Esophagus muscularis mucosa (tissue), 4 donors: ENCODE data around the gene ATG9A. TPM values are rescaled to one million over a fixed set of nuclear protein-coding genes. Genes with fewer than 3 reads are reported as not detected.

Source experiments
- DNase-seq: peaks from one replicate; pipeline ENCODE4 v3.0.0-alpha.2; 2017; ENCODE audit errors: extremely low spot score
- H3K27ac ChIP-seq, 4 donors: fragments of 200-600 bp; sonication (generic); replicated peaks in 1 of 4; 1 replicate in 3 of 4; 2 replicates in 1 of 4; pipeline ENCODE4 v1.5.1; 2016 to 2019; ENCODE audit warnings: mild to moderate bottlenecking in 1 of 4
- H3K27me3 ChIP-seq, 4 donors: fragments of 200-600 bp; sonication (generic); one replicate each; pipeline versions ENCODE4 v1.5.1 to v1.6.0; 2016 to 2019
- H3K36me3 ChIP-seq, 4 donors: fragments of 200-600 bp; sonication (generic); one replicate each; pipeline ENCODE4 v1.5.1; 2016 to 2019
- H3K4me1 ChIP-seq, 4 donors: fragments of 200-600 bp; sonication (generic); one replicate each; pipeline ENCODE4 v1.5.1; 2016 to 2019
- H3K4me3 ChIP-seq, 4 donors: fragments of 200-600 bp; sonication (generic); 1 replicate in 2 of 4; 2 replicates in 2 of 4; pipeline ENCODE4 v1.5.1; 2016 to 2019; ENCODE audit warnings: mild to moderate bottlenecking in 4 of 4, moderate library complexity in 1 of 4
- H3K9me3 ChIP-seq, 4 donors: fragments of 200-600 bp; sonication (generic); 1 replicate in 3 of 4; 2 replicates in 1 of 4; pipeline ENCODE4 v1.5.1; 2016 to 2019
- CTCF ChIP-seq, 3 experiments: fragments of 200-600 bp in 2 of 3; fragments of 450-650 bp in 1 of 3; sonication (generic) in 2 of 3; IDR thresholded peaks; one replicate each; pipeline ENCODE4 v1.5.1; 2017 to 2019; ENCODE audit warnings: antibody characterized with exemption in 3 of 3, mild to moderate bottlenecking in 2 of 3, moderate library complexity in 1 of 3
- EP300 ChIP-seq: sonication (generic); formaldehyde crosslinking; IDR thresholded peaks from one replicate; pipeline ENCODE4 v1.6.1; 2017; ENCODE audit warnings: antibody characterized with exemption
- POLR2A ChIP-seq: fragments of 450-650 bp; IDR thresholded peaks from one replicate; pipeline ENCODE4 v1.6.1; 2017; ENCODE audit warnings: antibody characterized with exemption, moderate library complexity, mild to moderate bottlenecking, low read depth
- POLR2AphosphoS5 ChIP-seq, 2 donors: sonication (generic); formaldehyde crosslinking; IDR thresholded peaks; one replicate each; pipeline ENCODE4 v1.6.1; 2017; ENCODE audit warnings: antibody characterized with exemption in 2 of 2
- WGBS: methylation state at CpG from one replicate; pipeline ENCODE4 v1.1.5; 2018; 5-methylcytosine and 5-hydroxymethylcytosine counted together
- intact Hi-C: fragments of 100-400 bp; cut with DNase I; formaldehyde crosslinking; loops from one replicate; pipeline ENCODE4 v1.15.1; 2023
- total RNA-seq, 4 donors: library from RNA; depleted of rRNA; stranded (reverse); fragments of >200 nt; gene quantifications; one replicate each; pipeline versions ENCODE4 v1.1.0 to v1.2.1, GENCODE V29; 2016

ATG9A gene
- total RNA-seq, 4 donors from 2014 or later: 41.5 to 75.3 (median 56.2) TPM

- H3K4me3 ChIP-seq: no peak overlapping the region
- intact Hi-C loops: no loop called here
- H3K36me3 ChIP-seq: no peaks in the 10 kb centered on the region
- H3K27ac ChIP-seq: no peak overlapping the region
- no peak for DNase-seq
- no peak for TF ChIP-seq CTCF (IDR thresholded peaks at IDR 0.05)
- TF ChIP-seq POLR2A: no peak
- no peak for TF ChIP-seq EP300
- no peak for TF ChIP-seq POLR2AphosphoS5 (IDR thresholded peaks at IDR 0.05)
- peaks cover 0 to 28% (median 0%) of the 10 kb centered on the region in 4 donors for H3K27me3 ChIP-seq
- no peaks in the 10 kb centered on the region for H3K4me1 ChIP-seq
- 80% methylated on average over 1 of the region's 1 CpG for WGBS
- no peaks in the 10 kb centered on the region for H3K9me3 ChIP-seq
Measured at GRCh38 chr2:219197388-219197787, 32.0 kb downstream of the ATG9A start.

GRCh38 chr2:219186754-219187456 is 42.5 kb downstream of the ATG9A start:
- Histone ChIP-seq H3K4me3 (no peak overlapping the region), H3K9me3 (no peaks in the 10 kb centered on the region), H3K4me1 (no peaks in the 10 kb centered on the region), H3K27me3 (no peaks in the 10 kb centered on the region), H3K36me3 (peaks cover 24 to 37% (median 29%) of the 10 kb centered on the region in 4 donors), H3K27ac (no peak overlapping the region)
- DNase-seq: no peak
- 92% methylated on average over 7 of the region's 7 CpGs for WGBS
- intact Hi-C loops: no loop called here
- TF ChIP-seq POLR2A (no peak), CTCF (IDR thresholded peaks at IDR 0.05) (no peak), EP300 (no peak), POLR2AphosphoS5 (IDR thresholded peaks at IDR 0.05) (no peak)

GRCh38 chr2:219184121-219184520 is 45.3 kb downstream of the ATG9A start:
- no peak for TF ChIP-seq POLR2A
- TF ChIP-seq EP300: no peak
- TF ChIP-seq CTCF (IDR thresholded peaks at IDR 0.05): no peak
- no peak for TF ChIP-seq POLR2AphosphoS5 (IDR thresholded peaks at IDR 0.05)
- Histone ChIP-seq H3K36me3 (peaks cover 49 to 62% (median 54%) of the 10 kb centered on the region in 4 donors), H3K4me1 (peaks cover 6 to 20% (median 10%) of the 10 kb centered on the region in 4 donors), H3K9me3 (no peaks in the 10 kb centered on the region), H3K4me3 (no peak overlapping the region), H3K27ac (no peak overlapping the region), H3K27me3 (no peaks in the 10 kb centered on the region)
- 95% methylated on average over 2 of the region's 2 CpGs for WGBS
- intact Hi-C loops: no loop called here
- no peak for DNase-seq

GRCh38 chr2:219183151-219183772 is 46.2 kb downstream of the ATG9A start:
- no peak overlapping the region for H3K27ac ChIP-seq
- H3K4me3 ChIP-seq: no peak overlapping the region
- TF ChIP-seq CTCF (IDR thresholded peaks at IDR 0.05): no peak
- peaks cover 49 to 62% (median 54%) of the 10 kb centered on the region in 4 donors for H3K36me3 ChIP-seq
- DNase-seq: peak; percentile 78
- H3K9me3 ChIP-seq: no peaks in the 10 kb centered on the region
- H3K4me1 ChIP-seq: peaks cover 12 to 27% (median 17%) of the 10 kb centered on the region in 4 donors
- WGBS: 94% methylated on average over 6 of the region's 6 CpGs
- H3K27me3 ChIP-seq: no peaks in the 10 kb centered on the region
- intact Hi-C loops: no loop called here
